HEK293 (cell line): ENCODE results near the gene MYLK4.

Experiments used
- ZNF560 ChIP-seq: fragments of 450-650 bp; formaldehyde crosslinking; IDR thresholded peaks from 2 replicates; pipeline ENCODE4 v1.5.1; 2017; ENCODE audit warnings: missing biosample characterization, missing genetic modification characterization, borderline replicate concordance
- TF ChIP-seq, protein P1 (sequence below): fragments of 450-650 bp; formaldehyde crosslinking; IDR thresholded peaks from 2 replicates; pipeline ENCODE4 v1.5.1; 2016; ENCODE audit warnings: missing biosample characterization, missing genetic modification characterization

DNA sequence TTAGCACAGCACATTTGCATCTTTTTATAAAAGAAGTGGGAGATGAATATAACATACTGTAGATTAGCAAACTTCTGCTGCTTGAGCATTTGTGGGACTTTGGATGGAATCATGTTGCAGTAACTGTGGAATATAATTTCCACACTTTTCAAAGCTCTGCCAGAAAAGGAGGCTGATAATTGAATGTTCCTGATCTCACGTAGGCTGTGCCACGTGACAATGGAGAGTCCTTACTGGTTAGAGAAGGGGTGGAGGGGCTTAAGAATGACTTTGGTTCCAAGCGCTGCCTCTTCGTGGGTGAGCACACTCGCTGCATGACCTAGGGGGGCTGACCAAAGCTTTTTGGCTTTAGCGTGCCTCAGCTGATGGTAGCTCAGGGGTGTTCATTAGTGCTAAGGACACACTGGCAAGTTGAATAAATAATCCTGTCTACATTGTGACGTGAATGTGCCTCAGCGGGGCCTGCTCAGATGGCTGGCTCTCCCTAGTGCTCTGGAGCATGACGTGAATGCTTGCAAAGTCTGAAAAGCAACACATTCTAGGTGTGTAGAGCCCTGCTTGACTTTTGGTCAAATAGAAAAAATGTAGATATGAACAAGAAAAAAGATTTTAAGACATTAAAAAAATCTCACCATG is 29.5 kb upstream of the MYLK4 start:
- TF ChIP-seq, protein P1, sequence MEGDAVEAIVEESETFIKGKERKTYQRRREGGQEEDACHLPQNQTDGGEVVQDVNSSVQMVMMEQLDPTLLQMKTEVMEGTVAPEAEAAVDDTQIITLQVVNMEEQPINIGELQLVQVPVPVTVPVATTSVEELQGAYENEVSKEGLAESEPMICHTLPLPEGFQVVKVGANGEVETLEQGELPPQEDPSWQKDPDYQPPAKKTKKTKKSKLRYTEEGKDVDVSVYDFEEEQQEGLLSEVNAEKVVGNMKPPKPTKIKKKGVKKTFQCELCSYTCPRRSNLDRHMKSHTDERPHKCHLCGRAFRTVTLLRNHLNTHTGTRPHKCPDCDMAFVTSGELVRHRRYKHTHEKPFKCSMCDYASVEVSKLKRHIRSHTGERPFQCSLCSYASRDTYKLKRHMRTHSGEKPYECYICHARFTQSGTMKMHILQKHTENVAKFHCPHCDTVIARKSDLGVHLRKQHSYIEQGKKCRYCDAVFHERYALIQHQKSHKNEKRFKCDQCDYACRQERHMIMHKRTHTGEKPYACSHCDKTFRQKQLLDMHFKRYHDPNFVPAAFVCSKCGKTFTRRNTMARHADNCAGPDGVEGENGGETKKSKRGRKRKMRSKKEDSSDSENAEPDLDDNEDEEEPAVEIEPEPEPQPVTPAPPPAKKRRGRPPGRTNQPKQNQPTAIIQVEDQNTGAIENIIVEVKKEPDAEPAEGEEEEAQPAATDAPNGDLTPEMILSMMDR: no peak
- no peak for TF ChIP-seq ZNF560
